Skeletal muscle tissue (tissue), 4 donors: Measurements from ENCODE around the gene GALNT6. TPM values are rescaled to one million over a fixed set of nuclear protein-coding genes. Genes with fewer than 3 reads are reported as not detected.
"Not testable (repeated sequence)": the region's sequence is repeated elsewhere in the genome, so short reads cannot be mapped to it uniquely, and the experiment has no call there.

ENCODE experiments used
- H3K27ac ChIP-seq: one replicate; pipeline ENCODE4 v1.7.0; 2013; ENCODE audit warnings: mild to moderate bottlenecking, low read depth, low read length, inconsistent platforms
- H3K27me3 ChIP-seq, 3 donors: one replicate each; pipeline ENCODE4 v1.7.0; 2013; ENCODE audit warnings: low read length in 3 of 3; ENCODE audit not compliant: control insufficient read depth in 3 of 3, insufficient read depth in 3 of 3
- H3K36me3 ChIP-seq, 3 donors: one replicate each; pipeline ENCODE4 v1.7.0; 2013; ENCODE audit warnings: low read length in 3 of 3; ENCODE audit not compliant: control insufficient read depth in 3 of 3, insufficient read depth in 3 of 3
- H3K4me1 ChIP-seq, 3 donors: one replicate each; pipeline ENCODE4 v1.7.0; 2013; ENCODE audit warnings: low read length in 3 of 3, mild to moderate bottlenecking in 3 of 3; ENCODE audit not compliant: control insufficient read depth in 3 of 3, insufficient read depth in 3 of 3
- H3K4me3 ChIP-seq, 3 donors: one replicate each; pipeline ENCODE4 v1.7.0; 2013; ENCODE audit warnings: low read length in 3 of 3
- H3K9ac ChIP-seq, 3 donors: one replicate each; pipeline ENCODE4 v1.7.0; 2013; ENCODE audit warnings: low read length in 3 of 3, mild to moderate bottlenecking in 3 of 3, moderate library complexity in 2 of 3, low read depth in 1 of 3
- H3K9me3 ChIP-seq, 3 donors: one replicate each; pipeline ENCODE4 v1.7.0; 2013; ENCODE audit warnings: low read length in 3 of 3; ENCODE audit not compliant: control insufficient read depth in 3 of 3
- total RNA-seq: library from RNA; depleted of rRNA; stranded (reverse); fragments of >200 nt; gene quantifications from one replicate; pipeline ENCODE4 v1.2.3, GENCODE V29; 2014
- donor health status: Osteomylitis.

GALNT6 gene
- total RNA-seq, 1 donor from 2014 or later: 1.6 TPM

GRCh38 chr12:51318846-51319599, 72.2 kb downstream of the GALNT6 start:
- H3K36me3 ChIP-seq: no peaks in the 10 kb centered on the region
- H3K9me3 ChIP-seq: no peaks in the 10 kb centered on the region
- H3K9ac ChIP-seq: no peak overlapping the region
- H3K27ac ChIP-seq: no peak overlapping the region
- H3K4me3 ChIP-seq: no peak overlapping the region
- peaks cover 0 to 3% (median 0%) of the 10 kb centered on the region in 3 donors for H3K4me1 ChIP-seq
- peaks cover 0 to 5% (median 0%) of the 10 kb centered on the region in 3 donors for H3K27me3 ChIP-seq

GRCh38 chr12:51318057-51318806, 73.0 kb downstream of the GALNT6 start:
- not testable (repeated sequence) for H3K4me3 ChIP-seq, H3K27ac ChIP-seq, H3K9ac ChIP-seq, H3K9me3 ChIP-seq, H3K4me1 ChIP-seq, H3K36me3 ChIP-seq, H3K27me3 ChIP-seq

- Histone ChIP-seq H3K27ac (no peak overlapping the region), H3K36me3 (no peaks in the 10 kb centered on the region), H3K27me3 (no peaks in the 10 kb centered on the region), H3K9me3 (no peaks in the 10 kb centered on the region), H3K9ac (no peak overlapping the region), H3K4me3 (no peak overlapping the region), H3K4me1 (no peaks in the 10 kb centered on the region)
Measured at GRCh38 chr12:51311389-51311788, 79.8 kb downstream of the GALNT6 start.

DNA sequence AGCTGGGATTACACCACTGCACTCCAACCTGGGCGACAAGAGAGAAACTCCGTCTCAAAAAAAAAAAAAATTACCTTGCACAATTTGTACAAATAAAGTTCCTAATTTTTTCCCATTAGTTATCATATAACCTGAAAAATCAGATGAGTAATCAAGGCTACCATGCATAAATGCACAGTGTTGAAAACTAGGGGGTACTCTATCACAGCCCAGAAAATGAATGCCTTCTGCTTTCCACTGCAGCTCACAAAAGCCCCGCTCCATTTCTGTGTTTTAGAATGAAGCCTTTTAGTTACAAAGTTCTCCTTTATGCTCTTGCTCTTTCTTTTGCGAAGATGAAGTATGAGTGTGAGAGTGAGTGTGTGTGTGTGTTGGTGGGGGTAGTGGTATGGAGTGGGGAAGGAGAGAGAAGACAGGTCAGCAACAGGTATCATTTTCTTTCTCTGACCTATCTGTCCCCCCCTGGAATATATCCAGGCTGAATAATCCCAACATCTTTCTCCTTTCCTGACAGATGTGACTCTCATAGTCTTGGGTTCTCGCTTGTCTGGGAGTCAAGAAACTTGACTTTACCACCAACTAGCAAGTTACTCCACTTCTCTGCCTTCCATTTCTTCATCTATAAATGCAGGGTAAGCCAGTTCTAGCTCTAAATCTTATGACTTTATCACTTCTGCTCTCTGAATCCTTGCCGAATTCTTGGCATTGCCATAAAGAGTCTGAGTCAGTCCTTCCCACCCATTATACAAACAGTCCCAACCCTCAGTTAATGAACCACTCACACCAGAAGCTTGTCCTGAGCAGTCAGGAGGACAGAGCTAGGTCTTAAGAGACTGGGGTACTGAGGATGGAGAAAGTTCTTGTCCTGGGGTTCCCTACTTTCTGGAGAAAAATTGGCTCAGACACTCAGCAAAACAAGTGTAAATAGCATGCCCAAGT, 83.3 kb downstream of the GALNT6 start:
- no peaks in the 10 kb centered on the region for H3K36me3 ChIP-seq
- H3K4me1 ChIP-seq: no peaks in the 10 kb centered on the region
- no peaks in the 10 kb centered on the region for H3K9me3 ChIP-seq
- no peak overlapping the region for H3K27ac ChIP-seq
- no peak overlapping the region for H3K4me3 ChIP-seq
- no peaks in the 10 kb centered on the region for H3K27me3 ChIP-seq
- no peak overlapping the region for H3K9ac ChIP-seq

DNA sequence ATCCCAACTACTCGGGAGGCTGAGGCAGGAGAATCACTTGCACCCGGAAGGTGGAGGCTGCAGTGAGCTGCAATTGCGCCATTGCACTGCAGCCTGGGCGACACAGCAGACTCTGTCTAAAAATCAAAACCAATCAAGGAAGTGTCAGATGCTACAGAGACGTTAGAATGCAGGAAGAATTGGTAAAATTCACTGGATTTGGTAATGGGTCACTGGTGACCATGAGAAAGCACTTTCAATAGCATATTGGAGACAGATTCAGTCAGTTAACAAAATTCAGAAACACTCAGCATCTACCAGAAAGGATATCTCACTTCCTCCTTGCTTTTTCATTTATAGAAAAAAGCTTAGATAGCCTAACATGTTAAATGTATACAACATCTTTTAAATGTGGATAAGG, 84.7 kb downstream of the GALNT6 start:
- Histone ChIP-seq H3K4me3 (no peak overlapping the region), H3K9ac (no peak overlapping the region), H3K27me3 (no peaks in the 10 kb centered on the region), H3K36me3 (no peaks in the 10 kb centered on the region), H3K9me3 (no peaks in the 10 kb centered on the region), H3K27ac (no peak overlapping the region), H3K4me1 (no peaks in the 10 kb centered on the region)

Other genes starting within 250 kb of the GALNT6 start
- gene TFCP2, start 218.3 kb downstream of the GALNT6 start, total RNA-seq: 14.6 TPM
- gene POU6F1, start 173.3 kb downstream of the GALNT6 start, total RNA-seq: 2.6 TPM
- gene DAZAP2, start 152.6 kb downstream of the GALNT6 start, total RNA-seq: 31.3 TPM
- 2.1 TPM for gene SMAGP, start 121.0 kb downstream of the GALNT6 start, total RNA-seq
- 3.1 TPM for gene BIN2, start 67.2 kb downstream of the GALNT6 start, total RNA-seq
- not detected for gene CELA1, start 44.7 kb downstream of the GALNT6 start, total RNA-seq
- gene SLC4A8, start 33.4 kb upstream of the GALNT6 start, total RNA-seq: 0.52 TPM
- 0.52 TPM for gene SCN8A, start 199.8 kb upstream of the GALNT6 start, total RNA-seq